ENCODE results near the gene TTLL4. TPM values are rescaled to one million over a fixed set of nuclear protein-coding genes. Genes with fewer than 3 reads are reported as not detected.

The TTLL4 gene
- total RNA-seq, 1 donor from 2014 or later: 36.0 TPM

GRCh38 chr2:218804817-218805216 lies 94.2 kb downstream of the TTLL4 start:
- ChIA-PET POLR2A (no interaction called here), CTCF (no interaction called here)
- ATAC-seq (ENCODE audit: low read depth) (no peak), DNase-seq (no peak)
- intact Hi-C loops (cut with micrococcal nuclease): no loop called here
- peaks cover 4% of the 10 kb centered on the region for H3K4me1 Mint-ChIP-seq
- no peak for TF ChIP-seq CTCF (IDR thresholded peaks at IDR 0.05)
- H3K9me3 Mint-ChIP-seq: peaks cover 8% of the 10 kb centered on the region
- H3K4me3 Mint-ChIP-seq: no peak overlapping the region
- H3K27me3 Mint-ChIP-seq: peaks cover 35% of the 10 kb centered on the region
- no peak overlapping the region for H3K27ac Mint-ChIP-seq
- no peaks in the 10 kb centered on the region for H3K36me3 Mint-ChIP-seq (ENCODE audit: low read depth)

Other genes starting within 250 kb of the TTLL4 start
- 14.3 and 23.1 TPM in 2 replicates for gene USP37, start 142.5 kb upstream of the TTLL4 start, total RNA-seq
- 60.5 and 74.4 TPM in 2 replicates for gene CNOT9, start 142.0 kb upstream of the TTLL4 start, total RNA-seq
- 0.64 and 1.0 TPM in 2 replicates for gene PLCD4, start 102.9 kb upstream of the TTLL4 start, total RNA-seq
- 44.9 and 63.6 TPM in 2 replicates for gene ZNF142, start 51.2 kb upstream of the TTLL4 start, total RNA-seq
- gene BCS1L, start 51.2 kb upstream of the TTLL4 start, total RNA-seq: 66.9 and 75.1 TPM in 2 replicates
- gene RNF25, start 38.8 kb upstream of the TTLL4 start, total RNA-seq: 29.7 and 35.1 TPM in 2 replicates
- 24.2 and 29.2 TPM in 2 replicates for gene STK36, start 38.7 kb upstream of the TTLL4 start, total RNA-seq
- gene CYP27A1, start 71.3 kb downstream of the TTLL4 start, total RNA-seq: 0.49 and 0.55 TPM in 2 replicates
- gene PRKAG3, start 121.0 kb downstream of the TTLL4 start, total RNA-seq: not detected in 2 replicates
- gene WNT6, start 149.0 kb downstream of the TTLL4 start, total RNA-seq: 0.83 and 0.89 TPM in 2 replicates
- 26.9 and 31.8 TPM in 2 replicates for gene WNT10A, start 170.0 kb downstream of the TTLL4 start, total RNA-seq
- gene CDK5R2, start 248.8 kb downstream of the TTLL4 start, total RNA-seq: 0.07 TPM in 1 of 2 replicates, not detected in the other

Data from activated B cell treated with CpG ODN at 0.5 μM for 24 hours (primary cell).